ENCODE measurements around the gene USP15. TPM values are rescaled to one million over a fixed set of nuclear protein-coding genes. Genes with fewer than 3 reads are reported as not detected.

The USP15 gene
- total and polyA plus RNA-seq, 2 donors (not counting 3 experiments of a cell fraction or from before 2014, with no cell fraction given) = 20.0 to 61.8 TPM

DNA sequence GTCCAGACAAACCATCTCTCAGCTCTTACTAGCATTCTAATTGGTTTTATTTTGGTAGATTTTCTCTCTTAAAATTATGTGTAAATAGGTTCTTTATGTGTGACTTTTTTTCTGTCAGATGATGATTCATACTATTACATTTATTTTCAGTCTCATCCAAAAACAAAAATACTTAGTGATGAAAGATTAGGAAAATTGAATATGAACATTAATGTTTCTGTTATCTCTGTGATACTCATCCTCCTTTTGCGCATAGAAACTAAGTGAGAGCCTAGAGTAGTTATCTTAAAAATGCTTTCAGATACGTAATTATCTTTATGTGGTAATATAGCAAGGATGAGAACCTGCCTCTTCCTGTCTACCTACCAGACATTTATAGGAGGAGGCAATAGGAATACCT is 122.3 kb downstream of the USP15 start:
- no peaks in the 10 kb centered on the region for H3K27me3 ChIP-seq (ENCODE audit: control insufficient read depth in 2 of 2, insufficient read depth in 2 of 2, low read length in 2 of 2)

More for the DNA sequence above, 122.3 kb downstream of the USP15 start:
- Histone ChIP-seq H3K9me3 (replicated peaks; ENCODE audit: control insufficient read depth, insufficient read depth, low read length) (no peaks in the 10 kb centered on the region), H3K9ac (replicated peaks; ENCODE audit: extremely low read depth, insufficient read depth, low read length) (no peak overlapping the region), H4K20me1 (replicated peaks; ENCODE audit: control insufficient read depth, extremely low read depth, insufficient read depth, low read length) (no peaks in the 10 kb centered on the region), H3K9me1 (replicated peaks; ENCODE audit: control insufficient read depth, extremely low read depth, insufficient read depth, low read length) (no peaks in the 10 kb centered on the region), H3K4me2 (ENCODE audit: insufficient read depth, low read length) (no peak overlapping the region), H3K4me3 (replicated peaks in 1 of 3; ENCODE audit: insufficient read depth in 1 of 3, low read depth in 1 of 3, low read length in 3 of 3) (no peak overlapping the region), H3K4me1 (ENCODE audit: control insufficient read depth, extremely low read depth, insufficient read depth, low read length) (no peaks in the 10 kb centered on the region), H3K79me2 (ENCODE audit: control insufficient read depth, insufficient read depth, low read length) (no peaks in the 10 kb centered on the region), H3K27ac (ENCODE audit: insufficient read depth, low read depth, low read length) (no peak overlapping the region), H2AFZ (ENCODE audit: low read depth, low read length) (no peak overlapping the region), H3K36me3 (ENCODE audit: control insufficient read depth in 2 of 2, extremely low read depth in 1 of 2, insufficient read depth in 2 of 2, low read length in 2 of 2) (peaks cover 0 to 2% of the 10 kb centered on the region in 2 experiments)
- TF ChIP-seq POLR2AphosphoS5 (IDR thresholded peaks at IDR 0.05; ENCODE audit: insufficient read depth, low read depth, low read length) (no peak), FOS (IDR thresholded peaks at IDR 0.05; ENCODE audit: borderline replicate concordance, insufficient read depth, low read length) (no peak), POLR2A (IDR thresholded peaks at IDR 0.05; ENCODE audit: low read depth, low read length) (no peak), JUN (IDR thresholded peaks at IDR 0.05; ENCODE audit: borderline replicate concordance, insufficient read depth, insufficient read length, low read depth) (no peak), EZH2 (IDR thresholded peaks at IDR 0.05; ENCODE audit: borderline replicate concordance, low read depth, low read length, severe bottlenecking) (no peak), GATA2 (IDR thresholded peaks at IDR 0.05; ENCODE audit: insufficient read depth, insufficient read length, low read depth, low read length) (no peak), MYC (IDR thresholded peaks at IDR 0.05; ENCODE audit: low read depth, low read length) (no peak)
- TF ChIP-seq, protein P1, sequence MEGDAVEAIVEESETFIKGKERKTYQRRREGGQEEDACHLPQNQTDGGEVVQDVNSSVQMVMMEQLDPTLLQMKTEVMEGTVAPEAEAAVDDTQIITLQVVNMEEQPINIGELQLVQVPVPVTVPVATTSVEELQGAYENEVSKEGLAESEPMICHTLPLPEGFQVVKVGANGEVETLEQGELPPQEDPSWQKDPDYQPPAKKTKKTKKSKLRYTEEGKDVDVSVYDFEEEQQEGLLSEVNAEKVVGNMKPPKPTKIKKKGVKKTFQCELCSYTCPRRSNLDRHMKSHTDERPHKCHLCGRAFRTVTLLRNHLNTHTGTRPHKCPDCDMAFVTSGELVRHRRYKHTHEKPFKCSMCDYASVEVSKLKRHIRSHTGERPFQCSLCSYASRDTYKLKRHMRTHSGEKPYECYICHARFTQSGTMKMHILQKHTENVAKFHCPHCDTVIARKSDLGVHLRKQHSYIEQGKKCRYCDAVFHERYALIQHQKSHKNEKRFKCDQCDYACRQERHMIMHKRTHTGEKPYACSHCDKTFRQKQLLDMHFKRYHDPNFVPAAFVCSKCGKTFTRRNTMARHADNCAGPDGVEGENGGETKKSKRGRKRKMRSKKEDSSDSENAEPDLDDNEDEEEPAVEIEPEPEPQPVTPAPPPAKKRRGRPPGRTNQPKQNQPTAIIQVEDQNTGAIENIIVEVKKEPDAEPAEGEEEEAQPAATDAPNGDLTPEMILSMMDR (IDR thresholded peaks at IDR 0.05; ENCODE audit: extremely low read depth in 1 of 2, insufficient read depth in 1 of 2, low read depth in 1 of 2, low read length in 2 of 2) = no peak
- TF ChIP-seq, protein P2, sequence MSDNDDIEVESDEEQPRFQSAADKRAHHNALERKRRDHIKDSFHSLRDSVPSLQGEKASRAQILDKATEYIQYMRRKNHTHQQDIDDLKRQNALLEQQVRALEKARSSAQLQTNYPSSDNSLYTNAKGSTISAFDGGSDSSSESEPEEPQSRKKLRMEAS (IDR thresholded peaks at IDR 0.05; ENCODE audit: insufficient read depth, insufficient read length) = no peak
- no peak for DNase-seq (ENCODE audit: low read depth, low spot score)
- CTCF ChIA-PET = interaction anchor here (0.8 kb wide), 1 partner anchor 200 kb away, joined by 3 read pairs; no protein-coding TSS in a partner anchor
- no peak for FAIRE-seq
- intact Hi-C loops (cut with micrococcal nuclease) (no loop called here), dilution Hi-C loops (cut with MboI; ENCODE audit: extremely low pct_ligation_motif_present, low sequenced_read_pairs) (no loop called here)
- BruUV-seq (replicated peaks) = no TSS peak
- POLR2A ChIA-PET = no interaction called here

Data from endothelial cell of umbilical vein (primary cell).